HepG2 (cell line): ENCODE data around the gene TRMU. TPM values are rescaled to one million over a fixed set of nuclear protein-coding genes. Genes with fewer than 3 reads are reported as not detected.

Source experiments
- ATAC-seq: fragments of 200-7000 bp; cut with Tn5 transposase; 3 replicates; pipeline ENCODE4 v1.9.1; 2020; ENCODE audit warnings: mild to moderate bottlenecking, moderate library complexity
- BruUV-seq: library from RNA; stranded (reverse); fragments of 400-500 nt; replicated peaks from 2 replicates; lab custom pipeline; 2021; lab: Mats Ljungman, UMichigan
- CTCF ChIA-PET: fragments of 300-600 bp; formaldehyde crosslinking; extraction: SDS; loops from one replicate; lab custom pipeline; 2021; ENCODE audit warnings: low total read pairs, inconsistent platforms, low intra/inter-chr PET ratio; lab: Yijun Ruan, JAX
- POLR2A ChIA-PET: fragments of 350-600 bp; sonication (Branson Sonifier 250); formaldehyde crosslinking; loops from one replicate; lab custom pipeline; 2020; ENCODE audit warnings: antibody characterized with exemption, inconsistent platforms; lab: Yijun Ruan, JAX
- DNase-seq: peaks from one replicate; pipeline ENCODE4 v3.0.0-alpha.2; 2015; ENCODE audit warnings: low spot score
- FAIRE-seq: peaks from 3 replicates; lab custom pipeline; 2011; peaks lifted over from hg19 to GRCh38; lab: Jason Lieb, UNC
- H2AFZ ChIP-seq: one replicate; pipeline ENCODE4 v1.6.1; 2011; ENCODE audit warnings: low read length, inconsistent platforms
- H3K27ac ChIP-seq: fragments of 300-600 bp; 3 replicates; pipeline ENCODE4 v1.8.0; 2011; ENCODE audit warnings: mixed run types, mild to moderate bottlenecking, mixed read lengths, low read length, inconsistent platforms; ENCODE audit not compliant: insufficient read depth; ENCODE audit errors: extremely low read length
- H3K27me3 ChIP-seq, 2 experiments: fragments of 200-600 bp in 1 of 2; 2 replicates in 1 of 2; 3 replicates in 1 of 2; pipeline versions ENCODE4 v1.6.0 to v1.8.0; 2011; ENCODE audit warnings: low read length in 2 of 2, mild to moderate bottlenecking in 2 of 2, moderate library complexity in 2 of 2, inconsistent platforms in 1 of 2; ENCODE audit not compliant: insufficient read depth in 2 of 2, control insufficient read depth in 1 of 2
- H3K36me3 ChIP-seq, 2 experiments: fragments of 200-600 bp in 1 of 2; replicated peaks in 1 of 2; 2 replicates in 1 of 2; 3 replicates in 1 of 2; pipeline versions ENCODE4 v1.5.1 to v1.8.0; 2011; ENCODE audit warnings: low read length in 2 of 2, inconsistent platforms in 1 of 2; ENCODE audit not compliant: insufficient read depth in 2 of 2, control insufficient read depth in 1 of 2
- H3K4me1 ChIP-seq: 2 replicates; pipeline ENCODE4 v1.5.1; 2012; ENCODE audit warnings: low read length, inconsistent platforms; ENCODE audit not compliant: insufficient read depth
- H3K4me2 ChIP-seq: 2 replicates; pipeline ENCODE4 v1.6.0; 2011; ENCODE audit warnings: low read depth, low read length, inconsistent platforms
- H3K4me3 ChIP-seq, 3 experiments: fragments of 200-600 bp in 1 of 3; sonication (generic), shearing (Covaris generic) in 1 of 3; replicated peaks in 1 of 3; 2 replicates each; pipeline ENCODE4 v1.5.1; 2011 to 2016; ENCODE audit warnings: low read length in 3 of 3, inconsistent platforms in 2 of 3, low read depth in 2 of 3, mild to moderate bottlenecking in 2 of 3, control low read depth in 1 of 3, mixed read lengths in 1 of 3; ENCODE audit not compliant: insufficient read depth in 1 of 3
- H3K79me2 ChIP-seq: one replicate; pipeline ENCODE4 v1.6.1; 2011; ENCODE audit warnings: low read length, inconsistent platforms; ENCODE audit not compliant: insufficient read depth
- H3K9ac ChIP-seq: 2 replicates; pipeline ENCODE4 v1.6.0; 2011; ENCODE audit warnings: mild to moderate bottlenecking, low read depth, low read length, inconsistent platforms; ENCODE audit not compliant: insufficient read depth
- H3K9me3 ChIP-seq: 2 replicates; pipeline ENCODE4 v1.5.1; 2012; ENCODE audit warnings: mild to moderate bottlenecking, low read length
- H4K20me1 ChIP-seq: 2 replicates; pipeline ENCODE4 v1.6.0; 2011; ENCODE audit warnings: inconsistent platforms, mild to moderate bottlenecking, low read length, moderate library complexity; ENCODE audit not compliant: insufficient read depth
- CCDC6 ChIP-seq: sonication (generic); formaldehyde crosslinking; IDR thresholded peaks from 2 replicates; pipeline ENCODE4 v1.8.1; 2022; ENCODE audit warnings: mild to moderate bottlenecking, missing genetic modification reagents, moderate library complexity
- CEBPG ChIP-seq: IDR thresholded peaks from 2 replicates; pipeline ENCODE4 v1.6.1; 2016
- FOXO1 ChIP-seq: sonication (generic); formaldehyde crosslinking; IDR thresholded peaks from 2 replicates; pipeline ENCODE4 v1.4.0; 2020; ENCODE audit warnings: missing genetic modification reagents
- MIER2 ChIP-seq: IDR thresholded peaks from 2 replicates; pipeline ENCODE4 v1.6.1; 2016; ENCODE audit warnings: missing biosample characterization, missing genetic modification reagents
- NRL ChIP-seq: sonication (generic); formaldehyde crosslinking; IDR thresholded peaks from 2 replicates; pipeline ENCODE4 v1.5.0; 2020; ENCODE audit warnings: missing genetic modification reagents, mild to moderate bottlenecking, moderate library complexity, borderline replicate concordance
- ONECUT2 ChIP-seq: sonication (generic); formaldehyde crosslinking; IDR thresholded peaks from 2 replicates; pipeline ENCODE4 v1.4.0; 2020; ENCODE audit warnings: missing genetic modification reagents
- POLR2AphosphoS5 ChIP-seq: IDR thresholded peaks from 2 replicates; pipeline ENCODE4 v1.6.1; 2012; ENCODE audit warnings: low read depth, low read length
- TCF12 ChIP-seq, 2 experiments: fragments of 450-650 bp in 1 of 2; sonication (generic) in 1 of 2; formaldehyde crosslinking in 1 of 2; IDR thresholded peaks; 2 replicates each; pipeline versions ENCODE4 v1.6.1 to v1.8.0; 2017 to 2022; ENCODE audit warnings: antibody characterized with exemption in 1 of 2, mild to moderate bottlenecking in 1 of 2, missing genetic modification reagents in 1 of 2, moderate library complexity in 1 of 2
- WIZ ChIP-seq: sonication (generic); formaldehyde crosslinking; IDR thresholded peaks from 2 replicates; pipeline ENCODE4 v1.5.1; 2020; ENCODE audit warnings: mild to moderate bottlenecking, missing genetic modification reagents
- YY1 ChIP-seq: IDR thresholded peaks from 2 replicates; pipeline ENCODE4 v1.6.1; 2011; ENCODE audit warnings: low read length, low read depth, moderate library complexity, mild to moderate bottlenecking; ENCODE audit not compliant: insufficient read depth, insufficient replicate concordance
- ZC3H13 ChIP-seq: sonication (generic); formaldehyde crosslinking; IDR thresholded peaks from 2 replicates; pipeline ENCODE4 v1.8.1; 2023; ENCODE audit warnings: mild to moderate bottlenecking, missing genetic modification reagents, moderate library complexity
- ZFP36L2 ChIP-seq: sonication (generic); formaldehyde crosslinking; IDR thresholded peaks from 2 replicates; pipeline ENCODE4 v1.4.0; 2020; ENCODE audit warnings: missing genetic modification reagents
- ZNF234 ChIP-seq: sonication (generic); formaldehyde crosslinking; conservative IDR thresholded peaks from 2 replicates; pipeline ENCODE4 v1.5.1; 2020; ENCODE audit warnings: mild to moderate bottlenecking, missing genetic modification reagents
- ZNF431 ChIP-seq: sonication (generic); formaldehyde crosslinking; IDR thresholded peaks from 2 replicates; pipeline ENCODE4 v1.9.0; 2022; ENCODE audit warnings: missing genetic modification reagents, low read depth, mild to moderate bottlenecking, borderline replicate concordance
- ZNF44 ChIP-seq: sonication (generic); formaldehyde crosslinking; IDR thresholded peaks from 2 replicates; pipeline ENCODE4 v1.5.1; 2020; ENCODE audit warnings: mild to moderate bottlenecking, missing genetic modification reagents
- ZNF557 ChIP-seq: sonication (generic); formaldehyde crosslinking; IDR thresholded peaks from 2 replicates; pipeline ENCODE4 v1.4.0; 2020; ENCODE audit warnings: missing genetic modification reagents
- WGBS: methylation state at CpG from one replicate; pipeline ENCODE4 v1.1.6; 2017; ENCODE audit warnings: low lambda C conversion rate; 5-methylcytosine and 5-hydroxymethylcytosine counted together
- in situ Hi-C: cut with HindIII; loops from 2 replicates; pipeline ENCODE4 v1.10.0; 2017; ENCODE audit warnings: low pct_unique_long_range_greater_than_20kb; ENCODE audit not compliant: extremely low pct_ligation_motif_present
- intact Hi-C: fragments of 100-400 bp; cut with micrococcal nuclease; formaldehyde crosslinking; loops from one replicate; pipeline ENCODE4 v1.10.0; 2022; ENCODE audit not compliant: unreplicated experiment
- polyA plus RNA-seq, 8 experiments: library from polyadenylated mRNA; depleted of rRNA in 3 of 8; stranded (reverse) in 7 of 8; unstranded in 1 of 8; fragments of >200 nt; fragmentation: Illumina TruSeq in 4 of 8; extraction: Trizol in 4 of 8; gene quantifications; 2 replicates each; pipeline versions ENCODE4 v1.2.1 to v1.2.3, GENCODE V29; 2011 to 2016; ENCODE audit warnings: low read depth in 4 of 8, missing spikeins in 1 of 8, mixed read lengths in 1 of 8; ENCODE audit not compliant: insufficient read depth in 1 of 8
- total RNA-seq, 5 experiments: library from RNA; depleted of rRNA; stranded (reverse); fragments of >200 nt; fragmentation: Illumina TruSeq; extraction: Trizol; gene quantifications; 2 replicates each; pipeline ENCODE4 v1.2.3, GENCODE V29; 2016; ENCODE audit warnings: low read depth in 1 of 5
- TF ChIP-seq, protein P1 (sequence below): sonication (generic); formaldehyde crosslinking; IDR thresholded peaks from 2 replicates; pipeline ENCODE4 v1.4.0; 2020; ENCODE audit warnings: missing genetic modification reagents
- TF ChIP-seq, protein P2 (sequence below): sonication (generic); formaldehyde crosslinking; IDR thresholded peaks from 2 replicates; pipeline ENCODE4 v1.4.0; 2020; ENCODE audit warnings: missing genetic modification reagents, borderline replicate concordance
- TF ChIP-seq, protein P3 (sequence below): sonication (generic); formaldehyde crosslinking; IDR thresholded peaks from 2 replicates; pipeline ENCODE4 v1.4.0; 2020; ENCODE audit warnings: missing genetic modification reagents
- TF ChIP-seq, protein P4 (sequence below): IDR thresholded peaks from 2 replicates; pipeline ENCODE4 v1.6.1; 2016; ENCODE audit warnings: mild to moderate bottlenecking, missing biosample characterization, missing genetic modification reagents
- TF ChIP-seq, protein P5 (sequence below): sonication (generic); formaldehyde crosslinking; IDR thresholded peaks from 2 replicates; pipeline ENCODE4 v1.4.0; 2020; ENCODE audit warnings: missing genetic modification reagents

TRMU gene
- total and polyA plus RNA-seq, 2 of the 13 experiments (the other 11 are each of a cell fraction or from before 2014, with no cell fraction given), result 31.0 to 50.2 TPM

DNA sequence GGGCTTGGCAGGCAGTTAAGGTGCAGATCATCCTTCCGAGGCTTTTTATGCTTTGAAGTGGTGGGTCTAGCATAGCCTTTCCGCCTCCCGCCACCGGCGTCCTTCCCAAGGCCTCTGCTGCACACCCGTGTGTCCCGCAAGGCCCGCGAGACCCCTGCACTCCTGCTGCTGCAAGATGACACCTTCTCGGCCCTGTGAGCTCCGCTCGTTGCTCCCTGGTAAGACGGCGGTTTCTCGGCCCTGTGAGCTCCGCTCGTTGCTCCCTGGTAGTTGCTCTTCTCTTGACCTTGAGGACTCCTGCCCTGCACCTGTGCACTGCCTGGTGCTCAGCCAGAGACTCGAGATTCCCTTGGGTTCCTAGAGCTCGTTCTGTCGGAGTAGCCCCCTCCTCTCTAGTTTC lies 17.9 kb upstream of the TRMU start (continued):
- TF ChIP-seq, protein P1, sequence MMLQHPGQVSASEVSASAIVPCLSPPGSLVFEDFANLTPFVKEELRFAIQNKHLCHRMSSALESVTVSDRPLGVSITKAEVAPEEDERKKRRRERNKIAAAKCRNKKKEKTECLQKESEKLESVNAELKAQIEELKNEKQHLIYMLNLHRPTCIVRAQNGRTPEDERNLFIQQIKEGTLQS (CRISPR knock-in tag), result no peak
- no peak for TF ChIP-seq CEBPG (CRISPR knock-in tag)
- no peak for TF ChIP-seq CCDC6 (CRISPR knock-in tag)
- no peak for TF ChIP-seq ZNF431 (CRISPR knock-in tag)
- TF ChIP-seq, protein P2, sequence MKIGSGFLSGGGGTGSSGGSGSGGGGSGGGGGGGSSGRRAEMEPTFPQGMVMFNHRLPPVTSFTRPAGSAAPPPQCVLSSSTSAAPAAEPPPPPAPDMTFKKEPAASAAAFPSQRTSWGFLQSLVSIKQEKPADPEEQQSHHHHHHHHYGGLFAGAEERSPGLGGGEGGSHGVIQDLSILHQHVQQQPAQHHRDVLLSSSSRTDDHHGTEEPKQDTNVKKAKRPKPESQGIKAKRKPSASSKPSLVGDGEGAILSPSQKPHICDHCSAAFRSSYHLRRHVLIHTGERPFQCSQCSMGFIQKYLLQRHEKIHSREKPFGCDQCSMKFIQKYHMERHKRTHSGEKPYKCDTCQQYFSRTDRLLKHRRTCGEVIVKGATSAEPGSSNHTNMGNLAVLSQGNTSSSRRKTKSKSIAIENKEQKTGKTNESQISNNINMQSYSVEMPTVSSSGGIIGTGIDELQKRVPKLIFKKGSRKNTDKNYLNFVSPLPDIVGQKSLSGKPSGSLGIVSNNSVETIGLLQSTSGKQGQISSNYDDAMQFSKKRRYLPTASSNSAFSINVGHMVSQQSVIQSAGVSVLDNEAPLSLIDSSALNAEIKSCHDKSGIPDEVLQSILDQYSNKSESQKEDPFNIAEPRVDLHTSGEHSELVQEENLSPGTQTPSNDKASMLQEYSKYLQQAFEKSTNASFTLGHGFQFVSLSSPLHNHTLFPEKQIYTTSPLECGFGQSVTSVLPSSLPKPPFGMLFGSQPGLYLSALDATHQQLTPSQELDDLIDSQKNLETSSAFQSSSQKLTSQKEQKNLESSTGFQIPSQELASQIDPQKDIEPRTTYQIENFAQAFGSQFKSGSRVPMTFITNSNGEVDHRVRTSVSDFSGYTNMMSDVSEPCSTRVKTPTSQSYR, result no peak
- TF ChIP-seq, protein P3, sequence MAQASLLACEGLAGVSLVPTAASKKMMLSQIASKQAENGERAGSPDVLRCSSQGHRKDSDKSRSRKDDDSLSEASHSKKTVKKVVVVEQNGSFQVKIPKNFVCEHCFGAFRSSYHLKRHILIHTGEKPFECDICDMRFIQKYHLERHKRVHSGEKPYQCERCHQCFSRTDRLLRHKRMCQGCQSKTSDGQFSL (CRISPR knock-in tag), result no peak

DNA sequence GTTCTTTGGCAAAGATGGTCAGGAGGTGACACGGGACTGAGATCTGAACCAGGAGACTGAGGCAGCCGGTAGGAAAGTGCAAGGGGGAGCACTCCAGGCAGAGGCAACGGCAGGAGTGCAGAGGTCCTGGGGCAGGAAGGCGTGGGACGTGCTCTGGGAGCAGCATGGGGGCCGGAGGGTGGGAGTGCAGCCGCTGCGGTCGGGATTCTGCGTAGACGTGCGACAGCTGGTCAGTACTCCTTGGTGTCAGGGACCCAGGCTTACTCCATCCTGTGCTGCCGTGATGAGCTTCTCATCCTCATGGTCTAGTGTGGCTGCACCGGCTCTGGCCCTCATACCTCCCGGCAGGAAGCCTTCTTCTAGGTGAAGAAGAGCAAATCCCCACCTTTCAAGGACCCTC lies 16.9 kb upstream of the TRMU start:
- BruUV-seq, result no TSS peak
- Histone ChIP-seq H2AFZ (no peak overlapping the region), H4K20me1 (no peaks in the 10 kb centered on the region), H3K4me1 (no peaks in the 10 kb centered on the region), H3K4me2 (no peak overlapping the region), H3K9me3 (no peaks in the 10 kb centered on the region), H3K36me3 (peaks cover 13 to 71% of the 10 kb centered on the region in 2 experiments), H3K27ac (no peak overlapping the region), H3K27me3 (no peaks in the 10 kb centered on the region), H3K79me2 (no peaks in the 10 kb centered on the region), H3K9ac (no peak overlapping the region), H3K4me3 (no peak overlapping the region)
- DNase-seq (no peak), FAIRE-seq (no peak), ATAC-seq (no peak)
- in situ Hi-C loops (loop anchor here (10.0 kb wide), 1 partner anchor 304 kb away; no protein-coding TSS in a partner anchor), intact Hi-C loops (no loop called here)
- CTCF ChIA-PET, result no interaction called here
- POLR2A ChIA-PET, result no interaction called here
- WGBS, result 98% methylated on average over 13 of the region's 15 CpGs
- TF ChIP-seq ZNF44 (CRISPR knock-in tag) (no peak), MIER2 (CRISPR knock-in tag) (no peak), ZNF557 (CRISPR knock-in tag) (no peak), YY1 (no peak), ONECUT2 (no peak), NRL (CRISPR knock-in tag) (no peak), FOXO1 (no peak), ZNF234 (CRISPR knock-in tag) (no peak), ZFP36L2 (CRISPR knock-in tag) (no peak), POLR2AphosphoS5 (no peak), TCF12 (IDR thresholded peaks at IDR 0.05) (no peak), TCF12 (CRISPR knock-in tag; IDR thresholded peaks at IDR 0.05) (no peak), ZC3H13 (CRISPR knock-in tag) (no peak), WIZ (CRISPR knock-in tag) (no peak)
- TF ChIP-seq, protein P4, sequence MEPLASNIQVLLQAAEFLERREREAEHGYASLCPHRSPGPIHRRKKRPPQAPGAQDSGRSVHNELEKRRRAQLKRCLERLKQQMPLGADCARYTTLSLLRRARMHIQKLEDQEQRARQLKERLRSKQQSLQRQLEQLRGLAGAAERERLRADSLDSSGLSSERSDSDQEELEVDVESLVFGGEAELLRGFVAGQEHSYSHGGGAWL, result no peak
- TF ChIP-seq, protein P5, sequence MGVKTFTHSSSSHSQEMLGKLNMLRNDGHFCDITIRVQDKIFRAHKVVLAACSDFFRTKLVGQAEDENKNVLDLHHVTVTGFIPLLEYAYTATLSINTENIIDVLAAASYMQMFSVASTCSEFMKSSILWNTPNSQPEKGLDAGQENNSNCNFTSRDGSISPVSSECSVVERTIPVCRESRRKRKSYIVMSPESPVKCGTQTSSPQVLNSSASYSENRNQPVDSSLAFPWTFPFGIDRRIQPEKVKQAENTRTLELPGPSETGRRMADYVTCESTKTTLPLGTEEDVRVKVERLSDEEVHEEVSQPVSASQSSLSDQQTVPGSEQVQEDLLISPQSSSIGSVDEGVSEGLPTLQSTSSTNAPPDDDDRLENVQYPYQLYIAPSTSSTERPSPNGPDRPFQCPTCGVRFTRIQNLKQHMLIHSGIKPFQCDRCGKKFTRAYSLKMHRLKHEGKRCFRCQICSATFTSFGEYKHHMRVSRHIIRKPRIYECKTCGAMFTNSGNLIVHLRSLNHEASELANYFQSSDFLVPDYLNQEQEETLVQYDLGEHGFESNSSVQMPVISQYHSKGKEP (CRISPR knock-in tag), result no peak
